T-helper 9 cell (primary cell): ENCODE data around the gene RACK1.

Experiments
- DNase-seq: peaks from one replicate; pipeline ENCODE4 v3.0.0-alpha.2; 2020

RACK1 gene

GRCh38 chr5:181193656-181194055, 50.0 kb downstream of the RACK1 start:
- DNase-seq: no peak

- DNase-seq: no peak
Measured at GRCh38 chr5:181192337-181193046, 51.2 kb downstream of the RACK1 start.

- peak; percentile 95 for DNase-seq
Measured at GRCh38 chr5:181191526-181192336, 52.0 kb downstream of the RACK1 start.

GRCh38 chr5:181190711-181191525, 52.8 kb downstream of the RACK1 start:
- DNase-seq: peak; percentile 34

- DNase-seq: no peak
Measured at GRCh38 chr5:181189962-181190710, 53.6 kb downstream of the RACK1 start.

- peak; percentile 34 for DNase-seq
Measured at GRCh38 chr5:181189363-181189961, 54.2 kb downstream of the RACK1 start.

GRCh38 chr5:181188700-181189362, 54.9 kb downstream of the RACK1 start:
- peak; percentile 63 for DNase-seq

GRCh38 chr5:181187500-181188213, 56.0 kb downstream of the RACK1 start:
- DNase-seq: peak; percentile 37

- DNase-seq: no peak
Measured at GRCh38 chr5:181186986-181187499, 56.7 kb downstream of the RACK1 start.
